Right atrium auricular region (tissue), 2 donors: ENCODE data around the gene TP73. TPM values are rescaled to one million over a fixed set of nuclear protein-coding genes. Genes with fewer than 3 reads are reported as not detected.

Experiments used
- DNase-seq: peaks from one replicate; pipeline ENCODE4 v3.0.0-alpha.2; 2019; ENCODE audit warnings: low spot score
- H3K27ac ChIP-seq, 2 donors: fragments of 200-600 bp; sonication (generic); 1 replicate in 1 of 2; 2 replicates in 1 of 2; pipeline ENCODE4 v1.5.1; 2016 to 2019
- H3K27me3 ChIP-seq, 2 donors: fragments of 200-600 bp; sonication (generic); one replicate each; pipeline versions ENCODE4 v1.5.1 to v1.6.0; 2017 to 2019
- H3K36me3 ChIP-seq: fragments of 200-600 bp; sonication (generic); one replicate; pipeline ENCODE4 v1.5.1; 2016
- H3K4me1 ChIP-seq, 2 donors: fragments of 200-600 bp; sonication (generic); one replicate each; pipeline versions ENCODE4 v1.5.1 to v1.6.0; 2017 to 2019
- H3K4me3 ChIP-seq, 2 donors: fragments of 200-600 bp; sonication (generic); 1 replicate in 1 of 2; 2 replicates in 1 of 2; pipeline ENCODE4 v1.5.1; 2017 to 2019; ENCODE audit warnings: mild to moderate bottlenecking in 1 of 2, moderate library complexity in 1 of 2
- H3K9me3 ChIP-seq, 2 donors: fragments of 200-600 bp; sonication (generic); one replicate each; pipeline ENCODE4 v1.5.1; 2019
- total RNA-seq, 2 donors: library from RNA; depleted of rRNA; stranded (reverse); fragments of >200 nt; gene quantifications; one replicate each; pipeline ENCODE4 v1.1.0, GENCODE V29; 2016
- TF ChIP-seq, protein P1 (sequence below), 2 donors: fragments of 200-600 bp; sonication (generic); IDR thresholded peaks; one replicate each; pipeline ENCODE4 v1.5.1; 2019; ENCODE audit warnings: antibody characterized with exemption in 2 of 2

Gene TP73
- total RNA-seq, 2 donors from 2014 or later, result 0.16 TPM; not detected in 1

DNA sequence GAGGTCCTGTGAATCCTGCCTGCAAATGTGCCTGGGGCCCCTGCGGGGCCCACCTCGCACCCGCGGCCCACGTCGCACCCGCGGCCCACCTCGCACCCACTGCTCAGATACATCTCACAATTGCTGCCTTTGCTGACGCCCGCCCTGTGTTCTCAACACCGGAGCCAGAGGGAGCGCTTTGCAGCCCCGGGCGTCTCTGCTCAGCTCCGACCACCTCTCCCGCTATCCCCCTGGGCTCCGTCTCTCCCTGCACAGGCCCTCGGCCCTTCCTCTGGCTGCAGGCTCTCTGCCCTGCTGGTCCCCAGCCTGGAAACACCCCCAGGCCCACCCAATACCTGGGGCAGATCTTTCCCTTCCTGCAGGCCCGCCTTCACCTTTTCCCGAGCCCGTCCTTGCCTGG lies 44.8 kb downstream of the TP73 start:
- no peak for DNase-seq
- H3K4me1 ChIP-seq, result peaks cover 0 to 9% of the 10 kb centered on the region in 2 donors
- H3K36me3 ChIP-seq, result no peaks in the 10 kb centered on the region
- H3K9me3 ChIP-seq, result no peaks in the 10 kb centered on the region
- TF ChIP-seq, protein P1, sequence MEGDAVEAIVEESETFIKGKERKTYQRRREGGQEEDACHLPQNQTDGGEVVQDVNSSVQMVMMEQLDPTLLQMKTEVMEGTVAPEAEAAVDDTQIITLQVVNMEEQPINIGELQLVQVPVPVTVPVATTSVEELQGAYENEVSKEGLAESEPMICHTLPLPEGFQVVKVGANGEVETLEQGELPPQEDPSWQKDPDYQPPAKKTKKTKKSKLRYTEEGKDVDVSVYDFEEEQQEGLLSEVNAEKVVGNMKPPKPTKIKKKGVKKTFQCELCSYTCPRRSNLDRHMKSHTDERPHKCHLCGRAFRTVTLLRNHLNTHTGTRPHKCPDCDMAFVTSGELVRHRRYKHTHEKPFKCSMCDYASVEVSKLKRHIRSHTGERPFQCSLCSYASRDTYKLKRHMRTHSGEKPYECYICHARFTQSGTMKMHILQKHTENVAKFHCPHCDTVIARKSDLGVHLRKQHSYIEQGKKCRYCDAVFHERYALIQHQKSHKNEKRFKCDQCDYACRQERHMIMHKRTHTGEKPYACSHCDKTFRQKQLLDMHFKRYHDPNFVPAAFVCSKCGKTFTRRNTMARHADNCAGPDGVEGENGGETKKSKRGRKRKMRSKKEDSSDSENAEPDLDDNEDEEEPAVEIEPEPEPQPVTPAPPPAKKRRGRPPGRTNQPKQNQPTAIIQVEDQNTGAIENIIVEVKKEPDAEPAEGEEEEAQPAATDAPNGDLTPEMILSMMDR (IDR thresholded peaks at IDR 0.05), result no peak
- H3K27me3 ChIP-seq, result no peaks in the 10 kb centered on the region
- no peak overlapping the region for H3K4me3 ChIP-seq
- H3K27ac ChIP-seq, result no peak overlapping the region

- DNase-seq, result no peak
- Histone ChIP-seq H3K4me1 (peaks cover 0 to 9% of the 10 kb centered on the region in 2 donors), H3K9me3 (no peaks in the 10 kb centered on the region), H3K27me3 (no peaks in the 10 kb centered on the region), H3K27ac (no peak overlapping the region), H3K4me3 (no peak overlapping the region), H3K36me3 (no peaks in the 10 kb centered on the region)
- TF ChIP-seq, protein P1 (IDR thresholded peaks at IDR 0.05), result no peak
Measured at GRCh38 chr1:3697810-3698209, 45.5 kb downstream of the TP73 start.

GRCh38 chr1:3698660-3699408 lies 46.5 kb downstream of the TP73 start:
- H3K4me3 ChIP-seq, result no peak overlapping the region
- no peak for DNase-seq
- no peaks in the 10 kb centered on the region for H3K27me3 ChIP-seq
- no peaks in the 10 kb centered on the region for H3K36me3 ChIP-seq
- H3K4me1 ChIP-seq, result peaks cover 0 to 9% of the 10 kb centered on the region in 2 donors
- TF ChIP-seq, protein P1 (IDR thresholded peaks at IDR 0.05), result no peak
- no peak overlapping the region for H3K27ac ChIP-seq
- no peaks in the 10 kb centered on the region for H3K9me3 ChIP-seq

DNA sequence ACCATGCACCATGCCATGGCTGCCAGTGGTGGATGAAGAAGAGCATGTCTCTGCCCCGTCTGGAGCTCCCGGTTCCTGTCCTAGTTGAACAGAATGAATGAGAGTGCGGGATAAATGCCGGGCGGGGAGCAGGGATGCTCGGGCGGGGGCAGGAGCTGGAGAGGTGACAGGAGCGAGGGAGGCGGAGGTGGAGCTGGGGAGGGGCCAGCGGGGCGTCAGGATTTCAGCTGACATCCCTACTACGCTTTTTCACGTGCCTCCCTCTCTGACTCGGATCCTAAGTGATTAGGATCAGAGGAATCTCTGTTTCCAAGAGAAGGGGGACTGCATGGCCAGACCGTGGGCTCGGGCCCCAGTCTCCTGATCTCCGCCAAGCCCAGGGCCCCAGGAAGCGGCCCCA lies 47.3 kb downstream of the TP73 start:
- Histone ChIP-seq H3K9me3 (no peaks in the 10 kb centered on the region), H3K27me3 (no peaks in the 10 kb centered on the region), H3K4me3 (no peak overlapping the region), H3K27ac (no peak overlapping the region), H3K4me1 (peaks cover 0 to 9% of the 10 kb centered on the region in 2 donors), H3K36me3 (no peaks in the 10 kb centered on the region)
- TF ChIP-seq, protein P1 (IDR thresholded peaks at IDR 0.05), result no peak
- DNase-seq, result no peak

DNA sequence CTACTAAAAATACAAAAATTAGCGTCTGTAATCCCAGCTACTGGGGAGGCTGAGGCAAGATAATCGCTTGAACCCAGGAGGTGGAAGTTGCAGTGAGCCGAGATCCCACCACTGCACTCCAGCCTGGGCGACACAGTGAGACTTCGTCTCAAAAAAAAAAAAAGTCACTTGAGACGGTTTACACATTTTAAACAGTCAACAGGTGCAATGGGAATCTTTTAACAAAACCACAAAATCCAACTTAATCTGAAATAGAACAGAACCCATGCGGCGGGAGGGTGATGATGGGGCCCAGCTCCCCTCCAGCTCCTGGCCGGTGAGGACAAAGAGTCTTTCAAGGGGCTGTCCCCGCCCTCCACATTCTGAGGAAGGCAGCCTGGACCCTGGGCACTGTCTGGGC lies 48.3 kb downstream of the TP73 start:
- DNase-seq, result no peak
- Histone ChIP-seq H3K9me3 (no peaks in the 10 kb centered on the region), H3K4me3 (no peak overlapping the region), H3K4me1 (peaks cover 0 to 6% of the 10 kb centered on the region in 2 donors), H3K36me3 (no peaks in the 10 kb centered on the region), H3K27me3 (no peaks in the 10 kb centered on the region), H3K27ac (no peak overlapping the region)
- TF ChIP-seq, protein P1 (IDR thresholded peaks at IDR 0.05), result no peak

DNA sequence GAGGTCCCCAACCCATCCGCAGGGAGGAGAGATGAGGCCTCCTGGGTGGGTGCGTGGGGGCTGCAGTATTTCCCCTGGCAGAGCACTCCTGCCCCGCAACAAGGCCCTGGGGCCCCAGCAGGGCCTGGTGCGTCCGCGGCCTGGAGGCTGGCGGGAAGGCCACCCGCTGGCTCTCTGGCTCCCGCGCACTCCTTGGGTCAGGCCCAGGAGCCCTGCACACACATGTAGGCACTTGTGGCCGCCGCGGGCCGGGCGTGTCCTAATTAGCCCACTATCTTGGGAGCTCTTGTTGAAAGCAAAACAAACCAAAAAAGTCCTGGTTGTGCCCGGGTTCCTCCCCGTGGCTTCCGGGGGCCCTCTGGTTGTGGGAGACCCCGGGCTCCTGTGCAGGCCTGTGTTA lies 50.2 kb downstream of the TP73 start:
- Histone ChIP-seq H3K9me3 (no peaks in the 10 kb centered on the region), H3K36me3 (no peaks in the 10 kb centered on the region), H3K4me1 (no peaks in the 10 kb centered on the region), H3K4me3 (no peak overlapping the region), H3K27ac (no peak overlapping the region), H3K27me3 (no peaks in the 10 kb centered on the region)
- TF ChIP-seq, protein P1 (IDR thresholded peaks at IDR 0.05), result no peak
- no peak for DNase-seq
